ENCODE measurements around the gene ZNF775.
A peak's percentile ranks its signal among the peaks of the same experiment; 100 is the strongest.

ZNF775 gene
- long read RNA-seq, partial matches to known transcripts, result 0 of 1 reads
- long read RNA-seq, other reads (novel, unspliced or antisense), result 1 of 1 reads

- peak; percentile 81 to 93 for DNase-seq (ENCODE audit: low read depth in 1 of 2, low spot score in 1 of 2)
- Histone ChIP-seq H3K27me3 (ENCODE audit: insufficient read depth, poor library complexity, severe bottlenecking) (no peaks in the 10 kb centered on the region), H3K27ac (replicated peaks) (peak within 1 kb of the TSS; percentile 90), H3K4me3 (replicated peaks; ENCODE audit: insufficient read depth, low read length) (peak within 1 kb of the TSS; percentile 80)
- no peak for TF ChIP-seq GABPA (IDR thresholded peaks at IDR 0.05; ENCODE audit: low read depth)
- TF ChIP-seq POLR2AphosphoS5 (IDR thresholded peaks at IDR 0.05; ENCODE audit: low read depth), result peak; percentile 81; the same call in 1 of the 2 replicates
- no peak for TF ChIP-seq CTCF (IDR thresholded peaks at IDR 0.05; ENCODE audit: insufficient read depth, low read length)
- TF ChIP-seq SPI1 (IDR thresholded peaks at IDR 0.05; ENCODE audit: borderline replicate concordance, low read depth), result peak; percentile 64; the same call in 1 of the 2 replicates
- no peak for TF ChIP-seq REST (IDR thresholded peaks at IDR 0.05; ENCODE audit: insufficient replicate concordance, low read depth)
Observed at GRCh38 chr7:150378853-150379440, at the start of gene ZNF775. Gene ZNF775, plus strand, starts transcription at chr7:150379330. Its CDS starts 9,141 bp downstream, at chr7:150388471.

GRCh38 chr7:150329331-150330120 lies 49.6 kb upstream of the ZNF775 start:
- DNase-seq (ENCODE audit: low read depth in 1 of 2, low spot score in 1 of 2), result no peak
- TF ChIP-seq REST (IDR thresholded peaks at IDR 0.05; ENCODE audit: insufficient replicate concordance, low read depth) (no peak), SPI1 (IDR thresholded peaks at IDR 0.05; ENCODE audit: borderline replicate concordance, low read depth) (no peak), POLR2AphosphoS5 (IDR thresholded peaks at IDR 0.05; ENCODE audit: low read depth) (no peak), CTCF (IDR thresholded peaks at IDR 0.05; ENCODE audit: insufficient read depth, low read length) (no peak), GABPA (IDR thresholded peaks at IDR 0.05; ENCODE audit: low read depth) (no peak)
- H3K27ac ChIP-seq (replicated peaks), result no peak overlapping the region
- no peak overlapping the region for H3K4me3 ChIP-seq (replicated peaks; ENCODE audit: insufficient read depth, low read length)
- H3K27me3 ChIP-seq (ENCODE audit: insufficient read depth, poor library complexity, severe bottlenecking), result no peaks in the 10 kb centered on the region

- no peak for DNase-seq (ENCODE audit: low read depth in 1 of 2, low spot score in 1 of 2)
- H3K4me3 ChIP-seq (replicated peaks; ENCODE audit: insufficient read depth, low read length), result no peak overlapping the region
- H3K27ac ChIP-seq (replicated peaks), result no peak overlapping the region
- H3K27me3 ChIP-seq (ENCODE audit: insufficient read depth, poor library complexity, severe bottlenecking), result no peaks in the 10 kb centered on the region
- no peak for TF ChIP-seq POLR2AphosphoS5 (IDR thresholded peaks at IDR 0.05; ENCODE audit: low read depth)
- TF ChIP-seq GABPA (IDR thresholded peaks at IDR 0.05; ENCODE audit: low read depth), result no peak
Observed at GRCh38 chr7:150330211-150330885, 48.8 kb upstream of the ZNF775 start.

All from HL-60 (cell line).